ENCODE results near the gene ADM2. TPM values are rescaled to one million over a fixed set of nuclear protein-coding genes. Genes with fewer than 3 reads are reported as not detected.

Gene ADM2
- total and polyA plus RNA-seq, 4 donors: 0.74 to 5.7 (median 2.7) TPM

DNA sequence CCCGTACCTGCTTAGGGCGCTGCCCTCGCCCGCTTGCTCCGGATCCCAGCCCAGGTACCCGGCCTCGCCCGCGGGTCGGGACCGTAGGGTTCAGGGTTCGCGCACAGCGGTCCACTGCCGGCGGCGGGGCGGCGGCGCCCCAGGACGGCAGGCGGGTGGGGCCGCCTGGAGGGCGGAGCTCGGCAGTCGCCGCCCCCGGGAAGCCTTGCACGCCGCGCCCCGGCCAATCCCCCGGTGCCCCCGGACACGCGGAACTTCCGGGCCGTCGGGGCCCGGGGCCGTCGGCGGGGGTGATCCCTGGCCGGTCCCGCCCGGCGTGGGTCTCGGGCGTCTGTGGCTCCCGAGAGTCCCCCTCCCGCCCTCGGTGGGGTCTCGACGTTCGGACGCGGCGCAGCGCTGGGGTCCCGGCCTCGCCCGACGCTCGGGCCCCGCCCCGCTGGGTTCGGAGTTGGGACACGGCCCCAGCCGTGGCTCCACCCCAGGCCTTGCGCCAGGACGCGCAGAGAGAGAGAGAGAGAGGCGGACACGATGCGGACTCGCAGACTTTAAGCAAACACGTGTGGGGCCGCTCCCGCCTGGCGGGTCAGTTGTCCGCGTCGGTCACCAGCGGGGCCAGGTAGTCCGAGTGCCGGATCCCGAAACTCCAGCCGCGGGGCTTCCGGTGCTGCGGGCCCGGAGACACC, 48.7 kb downstream of the ADM2 start, which contains the start of gene TYMP:
Gene TYMP (minus strand): TSS at position 116 of the 683 bp plus-strand sequence. CDS start 303 bp downstream, outside the sequence.
- H3K4me1 ChIP-seq (ENCODE audit: control insufficient read depth in 5 of 5, insufficient read depth in 5 of 5, low read length in 5 of 5): peaks cover 0 to 33% (median 20%) of the 10 kb centered on the region in 5 donors
- peak within 1 kb of the TSS; percentile 64 for H3K4me3 ChIP-seq

GRCh38 chr22:50530580-50530876, 49.2 kb downstream of the ADM2 start:
- H3K9me3 ChIP-seq (ENCODE audit: control insufficient read depth in 4 of 4, insufficient read depth in 3 of 4, low read length in 3 of 4): no peaks in the 10 kb centered on the region
- ATAC-seq (ENCODE audit: insufficient read depth, low FRiP score) (no peak), DNase-seq (peak in 1 of 3 donors; percentile 45)
- 1 to 2% methylated on average over 21 of the region's 21 CpGs for WGBS, 2 donors
- peaks cover 0 to 32% (median 20%) of the 10 kb centered on the region in 5 donors for H3K4me1 ChIP-seq (ENCODE audit: control insufficient read depth in 5 of 5, insufficient read depth in 5 of 5, low read length in 5 of 5)
- peaks cover 0 to 1% (median 0%) of the 10 kb centered on the region in 4 donors for H3K36me3 ChIP-seq (ENCODE audit: control insufficient read depth in 4 of 4, insufficient read depth in 4 of 4, low read length in 4 of 4)
- H3K27ac ChIP-seq (ENCODE audit: low read depth in 1 of 2, low read length in 1 of 2): peak overlapping the region; percentile 95 to 99
- no peak overlapping the region for H3K9ac ChIP-seq (ENCODE audit: insufficient read depth in 1 of 2, low read length in 2 of 2)
- TF ChIP-seq, protein P1, sequence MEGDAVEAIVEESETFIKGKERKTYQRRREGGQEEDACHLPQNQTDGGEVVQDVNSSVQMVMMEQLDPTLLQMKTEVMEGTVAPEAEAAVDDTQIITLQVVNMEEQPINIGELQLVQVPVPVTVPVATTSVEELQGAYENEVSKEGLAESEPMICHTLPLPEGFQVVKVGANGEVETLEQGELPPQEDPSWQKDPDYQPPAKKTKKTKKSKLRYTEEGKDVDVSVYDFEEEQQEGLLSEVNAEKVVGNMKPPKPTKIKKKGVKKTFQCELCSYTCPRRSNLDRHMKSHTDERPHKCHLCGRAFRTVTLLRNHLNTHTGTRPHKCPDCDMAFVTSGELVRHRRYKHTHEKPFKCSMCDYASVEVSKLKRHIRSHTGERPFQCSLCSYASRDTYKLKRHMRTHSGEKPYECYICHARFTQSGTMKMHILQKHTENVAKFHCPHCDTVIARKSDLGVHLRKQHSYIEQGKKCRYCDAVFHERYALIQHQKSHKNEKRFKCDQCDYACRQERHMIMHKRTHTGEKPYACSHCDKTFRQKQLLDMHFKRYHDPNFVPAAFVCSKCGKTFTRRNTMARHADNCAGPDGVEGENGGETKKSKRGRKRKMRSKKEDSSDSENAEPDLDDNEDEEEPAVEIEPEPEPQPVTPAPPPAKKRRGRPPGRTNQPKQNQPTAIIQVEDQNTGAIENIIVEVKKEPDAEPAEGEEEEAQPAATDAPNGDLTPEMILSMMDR (IDR thresholded peaks at IDR 0.05; ENCODE audit: control extremely low read depth, extremely low read depth): no peak
- peaks cover 0 to 38% (median 23%) of the 10 kb centered on the region in 3 donors for H3K27me3 ChIP-seq (ENCODE audit: control insufficient read depth in 3 of 3, insufficient read depth in 3 of 3, low read length in 2 of 3)
- peak overlapping the region; percentile 64 for H3K4me3 ChIP-seq

More for the DNA sequence above, 48.7 kb downstream of the ADM2 start, which contains the start of gene TYMP:
- DNase-seq (peak; percentile 67 to 70 (median 68)), ATAC-seq (ENCODE audit: insufficient read depth, low FRiP score) (peak; percentile 34)
- peaks cover 0 to 38% (median 23%) of the 10 kb centered on the region in 3 donors for H3K27me3 ChIP-seq (ENCODE audit: control insufficient read depth in 3 of 3, insufficient read depth in 3 of 3, low read length in 2 of 3)
- peaks cover 0 to 1% (median 0%) of the 10 kb centered on the region in 4 donors for H3K36me3 ChIP-seq (ENCODE audit: control insufficient read depth in 4 of 4, insufficient read depth in 4 of 4, low read length in 4 of 4)
- 0 to 1% methylated on average over 70 to 92 of the region's 92 CpGs for WGBS, 2 donors
- TF ChIP-seq, protein P1 (IDR thresholded peaks at IDR 0.05; ENCODE audit: control extremely low read depth, extremely low read depth): no peak
- H3K9me3 ChIP-seq (ENCODE audit: control insufficient read depth in 4 of 4, insufficient read depth in 3 of 4, low read length in 3 of 4): no peaks in the 10 kb centered on the region
- no peak within 1 kb of the TSS for H3K9ac ChIP-seq (ENCODE audit: insufficient read depth in 1 of 2, low read length in 2 of 2)
- H3K27ac ChIP-seq (ENCODE audit: low read depth in 1 of 2, low read length in 1 of 2): peak within 1 kb of the TSS; percentile 95 to 99

DNA sequence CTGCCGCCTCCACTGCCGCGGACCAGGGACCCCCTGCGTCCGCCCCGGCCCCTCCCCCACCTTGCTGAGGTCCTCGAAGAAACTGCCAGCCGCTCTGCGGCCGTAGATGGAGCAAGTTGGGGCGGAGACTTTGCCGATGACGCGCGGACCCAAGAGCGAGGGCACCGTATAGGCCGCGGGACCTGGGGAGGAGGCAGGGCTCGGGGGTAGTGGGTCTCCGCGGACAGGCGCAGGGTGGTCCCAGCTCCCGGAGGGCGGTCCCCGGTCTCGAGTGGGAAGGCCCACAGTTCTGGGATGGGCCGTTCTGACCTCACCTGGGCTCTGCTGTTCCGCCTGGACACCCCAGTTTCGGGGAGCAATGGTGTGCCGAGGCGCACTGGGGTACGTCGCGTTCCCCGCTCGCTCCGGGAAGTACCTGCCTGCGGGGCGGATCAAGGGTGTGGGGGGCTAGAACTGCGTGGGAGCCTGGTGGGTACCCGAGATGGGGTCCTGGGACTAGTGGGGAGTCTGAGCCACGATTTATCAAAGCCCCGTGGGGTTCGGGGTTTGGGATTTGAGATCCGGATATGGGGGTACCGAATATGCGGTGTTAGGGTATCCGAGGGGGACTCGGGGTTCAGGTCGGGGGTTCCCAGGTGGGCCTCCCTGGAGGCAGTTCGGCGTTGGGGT, 49.7 kb downstream of the ADM2 start:
- TF ChIP-seq, protein P1 (IDR thresholded peaks at IDR 0.05; ENCODE audit: control extremely low read depth, extremely low read depth): no peak
- Histone ChIP-seq H3K4me1 (ENCODE audit: control insufficient read depth in 5 of 5, insufficient read depth in 5 of 5, low read length in 5 of 5) (peaks cover 0 to 32% (median 20%) of the 10 kb centered on the region in 5 donors), H3K36me3 (ENCODE audit: control insufficient read depth in 4 of 4, insufficient read depth in 4 of 4, low read length in 4 of 4) (peaks cover 0 to 1% (median 0%) of the 10 kb centered on the region in 4 donors), H3K9ac (ENCODE audit: insufficient read depth in 1 of 2, low read length in 2 of 2) (no peak overlapping the region), H3K27me3 (ENCODE audit: control insufficient read depth in 3 of 3, insufficient read depth in 3 of 3, low read length in 2 of 3) (peaks cover 0 to 38% (median 23%) of the 10 kb centered on the region in 3 donors), H3K9me3 (ENCODE audit: control insufficient read depth in 4 of 4, insufficient read depth in 3 of 4, low read length in 3 of 4) (no peaks in the 10 kb centered on the region), H3K27ac (ENCODE audit: low read depth in 1 of 2, low read length in 1 of 2) (peak overlapping the region; percentile 95 to 99), H3K4me3 (peak overlapping the region; percentile 64)
- ATAC-seq (ENCODE audit: insufficient read depth, low FRiP score): peak; percentile 48
- DNase-seq: peak; percentile 75 to 81 (median 76)
- WGBS, 2 donors: 1 to 2% methylated on average over 49 to 53 of the region's 53 CpGs
